ENCODE results near the gene ZFAND5. TPM values are rescaled to one million over a fixed set of nuclear protein-coding genes. Genes with fewer than 3 reads are reported as not detected.

ZFAND5 gene
- total and polyA plus RNA-seq, 10 of the 15 experiments (the other 5 are each of a cell fraction or from before 2014, with no cell fraction given), result 22.5 to 107 (median 63.3) TPM

DNA sequence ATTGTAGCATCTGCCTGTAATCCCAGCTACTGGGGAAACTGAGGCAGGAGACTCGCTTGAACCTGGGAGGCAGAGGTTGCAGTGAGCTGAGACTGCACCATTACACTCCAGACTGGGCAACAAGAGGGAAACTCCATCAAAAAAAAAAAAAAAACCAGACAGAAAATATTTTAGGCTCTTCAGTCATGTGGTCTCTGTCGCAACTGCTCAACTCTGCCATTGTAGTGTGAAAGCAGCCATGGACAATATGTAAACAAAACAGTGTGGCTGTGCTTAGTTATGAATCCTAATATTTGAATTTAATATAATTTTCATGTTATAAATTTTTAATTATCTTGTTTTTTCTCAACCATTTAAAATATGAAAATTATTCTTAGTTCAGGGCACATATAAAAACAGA lies 38.4 kb downstream of the ZFAND5 start:
- no peak for TF ChIP-seq FOS (IDR thresholded peaks at IDR 0.05; ENCODE audit: borderline replicate concordance, extremely low read depth, insufficient read length)
- H3K9ac ChIP-seq (ENCODE audit: control insufficient read depth, insufficient read depth, low read length), result no peak overlapping the region
- FAIRE-seq, result no peak
- H3K4me3 ChIP-seq, result no peak overlapping the region
- H3K36me3 ChIP-seq (ENCODE audit: control insufficient read depth in 2 of 2, insufficient read depth in 2 of 2, low read length in 1 of 2), result no peaks in the 10 kb centered on the region
- SMC1A ChIA-PET (ENCODE audit: uncharacterized antibody, unreplicated experiment), result interaction anchor here (0.8 to 1.4 kb wide), 4 partner anchors 8 to 36 kb away, joined by 3 to 4 read pairs (median 3); no protein-coding TSS in a partner anchor
- CTCF ChIA-PET, result no interaction called here
- intact Hi-C loops (cut with micrococcal nuclease; ENCODE audit: unreplicated experiment), result no loop called here
- H2AFZ ChIP-seq (ENCODE audit: control insufficient read depth, low read depth, low read length), result no peak overlapping the region
- ATAC-seq, result no peak
- 45% methylated on average over 2 of the region's 2 CpGs for WGBS (ENCODE audit: insufficient coverage, insufficient replicate concordance, low lambda C conversion rate, missing lambda C conversion rate)
- in situ Hi-C loops (cut with MboI), result no loop called here
- H3K27me3 ChIP-seq (replicated peaks in 1 of 2; ENCODE audit: control insufficient read depth in 2 of 2, insufficient read depth in 2 of 2, low read length in 1 of 2), result no peaks in the 10 kb centered on the region
- no peaks in the 10 kb centered on the region for H3K79me2 ChIP-seq (ENCODE audit: control insufficient read depth, insufficient read depth, low read length)
- no peaks in the 10 kb centered on the region for H4K20me1 ChIP-seq (ENCODE audit: control insufficient read depth, insufficient read depth)
- H3K9me3 ChIP-seq (replicated peaks; ENCODE audit: control insufficient read depth, insufficient read depth, low read length), result no peaks in the 10 kb centered on the region; the same call in 2 of the 3 replicates
- no peaks in the 10 kb centered on the region for H3K4me1 ChIP-seq (ENCODE audit: control insufficient read depth, insufficient read depth, low read length)
- BruUV-seq (replicated peaks), result no TSS peak
- POLR2A ChIA-PET, result interaction anchor here (0.6 kb wide), 1 partner anchor 47 kb away, joined by 4 read pairs; no protein-coding TSS in a partner anchor
- no peak for DNase-seq (ENCODE audit: low read depth, low spot score)
- no peak overlapping the region for H3K27ac ChIP-seq (ENCODE audit: control insufficient read depth, insufficient read depth)
- RAD21 ChIA-PET (ENCODE audit: unreplicated experiment), result interaction anchor here (0.7 kb wide), 1 partner anchor 11 kb away, joined by 4 read pairs; no protein-coding TSS in a partner anchor
- no peak overlapping the region for H3K4me2 ChIP-seq (ENCODE audit: control insufficient read depth, insufficient read depth)

DNA sequence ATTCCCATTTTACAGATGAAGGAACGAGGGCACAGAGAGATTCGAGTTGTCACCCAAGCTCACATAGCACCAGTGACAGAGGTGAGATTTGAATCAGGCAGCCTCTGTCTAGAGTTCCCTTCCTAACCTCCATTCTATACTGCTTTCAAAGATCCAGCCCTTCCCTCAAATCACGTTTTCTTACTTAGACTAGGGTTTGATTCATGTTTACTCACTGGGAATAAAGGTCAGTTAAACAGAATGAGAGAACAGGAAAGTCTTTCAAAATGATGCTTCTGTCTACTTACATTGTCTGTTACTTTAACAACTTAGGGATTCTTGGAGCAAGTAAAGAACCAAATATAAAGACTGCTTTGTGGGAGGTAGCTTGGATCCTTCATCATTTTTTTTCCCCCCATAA lies 40.0 kb downstream of the ZFAND5 start:
- no peak for FAIRE-seq
- RAD21 ChIA-PET (ENCODE audit: unreplicated experiment), result no interaction called here
- no peak for TF ChIP-seq YBX1 (IDR thresholded peaks at IDR 0.05)
- TF ChIP-seq, protein P1, sequence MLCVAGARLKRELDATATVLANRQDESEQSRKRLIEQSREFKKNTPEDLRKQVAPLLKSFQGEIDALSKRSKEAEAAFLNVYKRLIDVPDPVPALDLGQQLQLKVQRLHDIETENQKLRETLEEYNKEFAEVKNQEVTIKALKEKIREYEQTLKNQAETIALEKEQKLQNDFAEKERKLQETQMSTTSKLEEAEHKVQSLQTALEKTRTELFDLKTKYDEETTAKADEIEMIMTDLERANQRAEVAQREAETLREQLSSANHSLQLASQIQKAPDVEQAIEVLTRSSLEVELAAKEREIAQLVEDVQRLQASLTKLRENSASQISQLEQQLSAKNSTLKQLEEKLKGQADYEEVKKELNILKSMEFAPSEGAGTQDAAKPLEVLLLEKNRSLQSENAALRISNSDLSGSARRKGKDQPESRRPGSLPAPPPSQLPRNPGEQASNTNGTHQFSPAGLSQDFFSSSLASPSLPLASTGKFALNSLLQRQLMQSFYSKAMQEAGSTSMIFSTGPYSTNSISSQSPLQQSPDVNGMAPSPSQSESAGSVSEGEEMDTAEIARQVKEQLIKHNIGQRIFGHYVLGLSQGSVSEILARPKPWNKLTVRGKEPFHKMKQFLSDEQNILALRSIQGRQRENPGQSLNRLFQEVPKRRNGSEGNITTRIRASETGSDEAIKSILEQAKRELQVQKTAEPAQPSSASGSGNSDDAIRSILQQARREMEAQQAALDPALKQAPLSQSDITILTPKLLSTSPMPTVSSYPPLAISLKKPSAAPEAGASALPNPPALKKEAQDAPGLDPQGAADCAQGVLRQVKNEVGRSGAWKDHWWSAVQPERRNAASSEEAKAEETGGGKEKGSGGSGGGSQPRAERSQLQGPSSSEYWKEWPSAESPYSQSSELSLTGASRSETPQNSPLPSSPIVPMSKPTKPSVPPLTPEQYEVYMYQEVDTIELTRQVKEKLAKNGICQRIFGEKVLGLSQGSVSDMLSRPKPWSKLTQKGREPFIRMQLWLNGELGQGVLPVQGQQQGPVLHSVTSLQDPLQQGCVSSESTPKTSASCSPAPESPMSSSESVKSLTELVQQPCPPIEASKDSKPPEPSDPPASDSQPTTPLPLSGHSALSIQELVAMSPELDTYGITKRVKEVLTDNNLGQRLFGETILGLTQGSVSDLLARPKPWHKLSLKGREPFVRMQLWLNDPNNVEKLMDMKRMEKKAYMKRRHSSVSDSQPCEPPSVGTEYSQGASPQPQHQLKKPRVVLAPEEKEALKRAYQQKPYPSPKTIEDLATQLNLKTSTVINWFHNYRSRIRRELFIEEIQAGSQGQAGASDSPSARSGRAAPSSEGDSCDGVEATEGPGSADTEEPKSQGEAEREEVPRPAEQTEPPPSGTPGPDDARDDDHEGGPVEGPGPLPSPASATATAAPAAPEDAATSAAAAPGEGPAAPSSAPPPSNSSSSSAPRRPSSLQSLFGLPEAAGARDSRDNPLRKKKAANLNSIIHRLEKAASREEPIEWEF (IDR thresholded peaks at IDR 0.05; ENCODE audit: insufficient replicate concordance, low read depth, low read length), result no peak
- no peak for TF ChIP-seq RCOR1 (conservative IDR thresholded peaks at IDR 0.05; ENCODE audit: low read depth, low read length)
- TF ChIP-seq SUZ12 (IDR thresholded peaks at IDR 0.05; ENCODE audit: unreplicated experiment), result no peak
- no peak for TF ChIP-seq SPI1 (IDR thresholded peaks at IDR 0.05; ENCODE audit: borderline replicate concordance, insufficient read depth, low read depth, low read length)
- TF ChIP-seq JUND (IDR thresholded peaks at IDR 0.05; ENCODE audit: low read depth, low read length), result no peak
- TF ChIP-seq, protein P2, sequence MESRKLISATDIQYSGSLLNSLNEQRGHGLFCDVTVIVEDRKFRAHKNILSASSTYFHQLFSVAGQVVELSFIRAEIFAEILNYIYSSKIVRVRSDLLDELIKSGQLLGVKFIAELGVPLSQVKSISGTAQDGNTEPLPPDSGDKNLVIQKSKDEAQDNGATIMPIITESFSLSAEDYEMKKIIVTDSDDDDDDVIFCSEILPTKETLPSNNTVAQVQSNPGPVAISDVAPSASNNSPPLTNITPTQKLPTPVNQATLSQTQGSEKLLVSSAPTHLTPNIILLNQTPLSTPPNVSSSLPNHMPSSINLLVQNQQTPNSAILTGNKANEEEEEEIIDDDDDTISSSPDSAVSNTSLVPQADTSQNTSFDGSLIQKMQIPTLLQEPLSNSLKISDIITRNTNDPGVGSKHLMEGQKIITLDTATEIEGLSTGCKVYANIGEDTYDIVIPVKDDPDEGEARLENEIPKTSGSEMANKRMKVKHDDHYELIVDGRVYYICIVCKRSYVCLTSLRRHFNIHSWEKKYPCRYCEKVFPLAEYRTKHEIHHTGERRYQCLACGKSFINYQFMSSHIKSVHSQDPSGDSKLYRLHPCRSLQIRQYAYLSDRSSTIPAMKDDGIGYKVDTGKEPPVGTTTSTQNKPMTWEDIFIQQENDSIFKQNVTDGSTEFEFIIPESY (IDR thresholded peaks at IDR 0.05), result no peak
- no peak for TF ChIP-seq SREBF1 (IDR thresholded peaks at IDR 0.05; ENCODE audit: low read length)

More for the DNA sequence above, 40.0 kb downstream of the ZFAND5 start:
- 20% methylated on average over 3 of the region's 3 CpGs for WGBS (ENCODE audit: insufficient coverage, insufficient replicate concordance, low lambda C conversion rate, missing lambda C conversion rate)
- in situ Hi-C loops (cut with MboI) (no loop called here), intact Hi-C loops (cut with micrococcal nuclease; ENCODE audit: unreplicated experiment) (no loop called here)
- Histone ChIP-seq H3K27me3 (replicated peaks in 1 of 2; ENCODE audit: control insufficient read depth in 2 of 2, insufficient read depth in 2 of 2, low read length in 1 of 2) (no peaks in the 10 kb centered on the region), H3K4me3 (no peak overlapping the region), H3K36me3 (ENCODE audit: control insufficient read depth in 2 of 2, insufficient read depth in 2 of 2, low read length in 1 of 2) (no peaks in the 10 kb centered on the region), H3K9me3 (replicated peaks; ENCODE audit: control insufficient read depth, insufficient read depth, low read length) (no peaks in the 10 kb centered on the region; the same call in 2 of the 3 replicates), H4K20me1 (ENCODE audit: control insufficient read depth, insufficient read depth) (no peaks in the 10 kb centered on the region), H3K79me2 (ENCODE audit: control insufficient read depth, insufficient read depth, low read length) (no peaks in the 10 kb centered on the region), H2AFZ (ENCODE audit: control insufficient read depth, low read depth, low read length) (no peak overlapping the region), H3K4me2 (ENCODE audit: control insufficient read depth, insufficient read depth) (no peak overlapping the region), H3K27ac (ENCODE audit: control insufficient read depth, insufficient read depth) (no peak overlapping the region), H3K4me1 (ENCODE audit: control insufficient read depth, insufficient read depth, low read length) (no peaks in the 10 kb centered on the region), H3K9ac (ENCODE audit: control insufficient read depth, insufficient read depth, low read length) (no peak overlapping the region)
- no peak for DNase-seq (ENCODE audit: low read depth, low spot score)
- ChIA-PET CTCF (interaction anchor here (0.9 to 1.3 kb wide), 2 partner anchors 9 to 45 kb away, joined by 3 read pairs; no protein-coding TSS in a partner anchor), SMC1A (ENCODE audit: uncharacterized antibody, unreplicated experiment) (interaction anchor here (1.0 kb wide), 1 partner anchor 10 kb away, joined by 5 read pairs; no protein-coding TSS in a partner anchor), POLR2A (no interaction called here)
- no TSS peak for BruUV-seq (replicated peaks)
- ATAC-seq, result no peak
